Measurements from ENCODE around the gene PRR23E.

Gene PRR23E

DNA sequence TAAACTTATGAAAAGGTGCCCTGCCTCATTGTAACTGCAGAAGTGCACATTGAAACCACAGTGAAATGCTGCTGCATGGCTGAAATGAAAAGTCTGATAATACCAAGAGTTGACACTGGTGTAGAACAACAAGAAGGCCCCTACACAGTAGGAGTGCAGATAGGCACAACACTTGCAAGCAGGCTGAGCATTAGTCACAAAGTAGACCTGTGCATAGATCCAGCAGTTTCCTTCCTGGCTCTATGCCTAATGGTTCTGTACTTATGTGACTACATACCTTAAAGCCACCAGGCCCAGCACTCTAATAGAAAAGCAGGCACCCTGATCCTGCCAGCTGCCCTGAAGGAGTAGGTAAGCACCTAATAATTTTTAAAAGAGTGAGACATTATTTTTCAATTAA, 41.8 kb downstream of the PRR23E start:
- DNase-seq = no peak

- DNase-seq = no peak
These were observed 42.8 kb downstream of the PRR23E start for GRCh38 chr3:127235706-127236105.

DNA sequence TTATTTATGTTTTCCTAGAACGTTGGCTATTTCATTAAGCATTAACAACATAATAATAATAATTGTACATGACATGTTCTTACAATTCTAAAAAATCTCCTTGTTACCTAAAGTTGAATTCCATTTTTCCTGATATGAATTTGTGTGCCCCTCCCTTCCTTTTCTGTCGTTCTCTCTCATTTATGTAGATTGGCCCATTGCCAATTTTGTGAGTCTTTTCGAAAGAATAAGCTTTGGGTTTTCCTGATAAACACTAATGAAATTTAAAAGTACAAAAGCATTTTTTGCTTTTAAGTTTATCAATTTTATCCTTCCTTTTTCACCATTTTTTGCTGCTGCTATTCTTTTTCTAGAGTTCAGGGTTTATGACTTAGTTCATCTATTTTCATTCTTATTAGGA, 44.9 kb downstream of the PRR23E start:
- no peak for DNase-seq

DNA sequence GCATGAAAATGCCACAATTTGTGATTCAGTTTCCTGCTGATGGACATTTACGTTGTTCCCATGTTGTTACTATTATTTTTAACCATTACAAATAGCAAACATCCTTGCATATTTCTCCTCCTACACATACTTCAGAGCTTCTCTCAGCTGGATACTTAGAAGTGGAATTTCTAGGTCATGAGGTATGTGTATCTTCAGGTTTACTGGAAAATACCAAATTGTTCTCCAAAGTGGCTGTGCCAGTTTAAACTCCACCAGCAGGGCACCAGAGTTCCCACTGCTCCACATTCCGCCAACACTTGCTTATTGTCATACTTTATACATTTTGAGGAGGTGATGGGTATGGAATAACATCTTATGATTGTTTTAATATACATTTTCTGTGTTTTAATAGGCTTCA, 45.7 kb downstream of the PRR23E start:
- DNase-seq = no peak

DNA sequence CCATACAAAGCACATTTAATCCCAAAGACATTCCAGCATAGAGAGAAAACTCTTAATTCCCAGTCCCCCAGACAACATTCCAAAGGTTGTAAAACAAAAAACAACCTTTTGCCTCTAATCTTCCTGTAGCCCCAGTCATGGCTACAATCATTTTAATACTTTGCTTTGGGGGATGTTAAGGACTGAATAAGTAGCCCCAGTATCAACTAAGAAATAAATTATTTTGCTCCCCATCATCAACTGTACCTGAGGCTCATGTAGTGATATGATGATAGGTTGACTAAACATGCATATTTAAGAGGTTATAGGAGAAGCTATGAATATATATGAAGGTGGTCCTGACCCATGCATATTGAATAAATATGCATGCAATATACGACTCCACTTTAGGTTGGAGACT, 54.4 kb downstream of the PRR23E start:
- no peak for DNase-seq
